HUES6 (cell line): ENCODE measurements around the gene STIMATE.

Experiments
- H3K27ac ChIP-seq: 2 replicates; pipeline ENCODE4 v1.7.0; 2013; ENCODE audit warnings: low read depth, mild to moderate bottlenecking, low read length, inconsistent platforms
- H3K27me3 ChIP-seq: 2 replicates; pipeline ENCODE4 v1.6.1; 2013; ENCODE audit warnings: low read length; ENCODE audit not compliant: control insufficient read depth, insufficient read depth
- H3K36me3 ChIP-seq: 2 replicates; pipeline ENCODE4 v1.6.1; 2013; ENCODE audit warnings: low read length; ENCODE audit not compliant: control insufficient read depth, insufficient read depth
- H3K4me1 ChIP-seq: 2 replicates; pipeline ENCODE4 v1.6.1; 2013; ENCODE audit warnings: low read length; ENCODE audit not compliant: control insufficient read depth, insufficient read depth
- H3K4me3 ChIP-seq: 2 replicates; pipeline ENCODE4 v1.5.1; 2013; ENCODE audit warnings: low read depth, low read length
- H3K9ac ChIP-seq: one replicate; pipeline ENCODE4 v1.6.1; 2013; ENCODE audit warnings: mild to moderate bottlenecking, low read length
- H3K9me3 ChIP-seq: 2 replicates; pipeline ENCODE4 v1.6.1; 2013; ENCODE audit warnings: low read depth, low read length; ENCODE audit not compliant: control insufficient read depth, insufficient read depth

STIMATE gene

DNA sequence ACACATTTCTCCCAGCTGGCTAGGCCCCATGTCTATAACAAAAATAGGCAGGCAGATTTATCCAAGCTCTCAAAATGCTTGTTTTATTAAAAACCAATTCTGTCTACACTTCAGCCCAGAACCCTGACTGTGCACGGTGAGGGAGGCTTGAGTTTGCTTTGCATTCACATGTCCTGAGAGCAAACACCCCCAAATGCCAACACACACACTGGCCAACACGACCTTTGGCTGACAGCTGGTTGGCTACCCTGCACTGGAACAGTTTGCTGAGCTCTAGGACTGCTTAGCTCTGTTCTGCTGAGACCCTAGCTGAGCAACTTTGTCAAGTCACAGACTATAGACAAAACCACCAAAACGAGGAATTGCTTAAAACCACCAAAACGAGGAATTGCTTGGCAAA lies 3.6 kb downstream of the STIMATE start:
- Histone ChIP-seq H3K27ac (no peak overlapping the region), H3K27me3 (no peaks in the 10 kb centered on the region), H3K4me1 (0 out of 2 replicates have a peak, but pooled peaks cover 3% of the 10 kb centered on the region), H3K9me3 (no peaks in the 10 kb centered on the region), H3K36me3 (no peaks in the 10 kb centered on the region), H3K4me3 (no peak overlapping the region), H3K9ac (no peak overlapping the region)

DNA sequence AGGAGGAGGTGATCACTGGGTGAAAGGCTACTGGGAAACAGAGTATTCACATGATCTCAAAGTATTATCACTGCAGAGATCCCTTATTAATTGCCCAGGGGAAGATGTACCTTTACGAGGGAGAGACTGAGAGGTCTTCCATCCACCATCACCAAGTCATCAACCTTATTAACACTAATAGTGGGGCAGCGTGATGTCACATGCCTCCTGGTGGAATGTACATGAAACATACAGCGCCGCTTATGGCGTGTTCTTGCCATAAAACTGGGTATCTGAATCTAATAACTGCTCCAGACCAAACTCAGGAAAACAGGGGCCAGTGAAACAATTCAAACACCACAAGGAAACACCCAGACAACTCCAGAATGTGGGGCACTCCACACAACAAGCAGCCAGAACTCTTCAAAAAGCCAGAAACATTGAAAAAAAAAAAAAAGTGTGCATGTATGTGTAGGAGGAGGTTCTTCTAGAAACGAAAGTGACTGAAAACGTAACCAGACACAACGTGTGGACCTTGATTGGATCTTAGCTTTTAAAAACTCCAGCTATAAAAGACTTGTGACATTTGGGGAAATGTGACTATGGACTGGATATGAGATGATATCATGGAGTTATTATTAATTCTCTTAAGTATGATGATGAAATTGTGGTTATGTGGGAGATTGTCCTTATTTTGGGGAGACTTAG lies 4.6 kb downstream of the STIMATE start:
- Histone ChIP-seq H3K9me3 (no peaks in the 10 kb centered on the region), H3K4me1 (0 out of 2 replicates have a peak, but pooled peaks cover 3% of the 10 kb centered on the region), H3K36me3 (no peaks in the 10 kb centered on the region), H3K27ac (no peak overlapping the region), H3K27me3 (no peaks in the 10 kb centered on the region), H3K4me3 (no peak overlapping the region), H3K9ac (no peak overlapping the region)

DNA sequence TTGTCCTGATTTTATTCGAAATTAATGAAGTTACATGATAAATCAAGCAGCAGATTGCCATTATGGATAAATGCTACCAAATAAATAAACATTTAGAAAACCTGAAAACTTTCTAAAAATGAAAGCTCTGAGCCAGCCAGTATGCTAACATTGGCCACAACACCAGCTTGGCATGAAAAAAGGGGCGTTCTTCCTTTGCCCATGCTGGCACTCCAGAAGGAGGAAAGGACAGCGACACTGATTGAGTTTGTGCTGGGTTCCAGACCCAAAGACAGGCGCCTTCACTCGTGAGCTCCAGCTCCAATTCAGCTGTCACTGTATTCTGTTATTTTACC lies 5.1 kb downstream of the STIMATE start:
- Histone ChIP-seq H3K36me3 (no peaks in the 10 kb centered on the region), H3K27me3 (no peaks in the 10 kb centered on the region), H3K4me3 (no peak overlapping the region), H3K27ac (no peak overlapping the region), H3K4me1 (0 out of 2 replicates have a peak, but pooled peaks cover 3% of the 10 kb centered on the region), H3K9ac (no peak overlapping the region), H3K9me3 (no peaks in the 10 kb centered on the region)

DNA sequence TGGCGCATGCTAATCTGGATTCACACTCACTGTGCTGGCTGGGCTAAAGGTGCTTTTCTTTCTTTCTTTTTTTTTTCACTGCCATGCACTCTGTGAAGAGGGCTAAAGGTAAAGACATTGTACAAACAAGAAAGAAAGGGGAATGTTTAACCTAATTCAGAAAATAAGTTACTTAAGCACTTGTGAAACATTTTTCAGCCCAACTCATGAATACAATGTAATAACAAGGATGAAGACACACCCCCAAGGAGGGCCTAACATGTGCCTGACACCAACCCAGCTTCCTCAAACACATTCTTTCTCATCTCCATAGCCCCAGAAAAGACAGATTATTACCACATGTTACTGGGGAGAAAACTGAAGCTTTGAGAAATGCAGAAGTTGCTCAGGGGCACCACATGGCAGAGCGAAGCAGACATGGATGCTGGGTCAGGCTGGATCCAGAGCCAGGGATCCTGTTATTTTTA lies 5.7 kb downstream of the STIMATE start:
- Histone ChIP-seq H3K4me1 (0 out of 2 replicates have a peak, but pooled peaks cover 3% of the 10 kb centered on the region), H3K36me3 (no peaks in the 10 kb centered on the region), H3K9me3 (no peaks in the 10 kb centered on the region), H3K27ac (no peak overlapping the region), H3K4me3 (no peak overlapping the region), H3K9ac (no peak overlapping the region), H3K27me3 (no peaks in the 10 kb centered on the region)

DNA sequence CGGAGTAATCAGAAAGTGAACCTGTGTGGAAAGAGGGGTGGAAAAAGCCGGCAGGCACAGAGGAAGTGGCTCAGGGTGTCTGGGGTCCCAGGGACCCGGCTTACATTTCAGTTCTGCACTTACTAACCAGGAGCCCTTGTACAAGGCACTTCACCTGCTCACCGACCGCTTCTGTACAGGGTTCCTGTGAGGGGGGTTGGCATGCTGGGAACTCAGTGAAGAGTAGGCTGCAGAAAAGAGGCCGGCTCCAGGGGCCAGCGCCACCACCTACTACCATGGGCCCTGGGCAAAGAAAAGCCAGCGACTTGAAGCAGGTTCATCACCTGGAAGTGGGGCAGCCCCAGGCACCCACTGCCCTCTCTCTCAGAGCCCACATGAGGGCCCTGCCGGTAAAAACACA lies 6.2 kb downstream of the STIMATE start:
- H3K27ac ChIP-seq = no peak overlapping the region
- no peaks in the 10 kb centered on the region for H3K36me3 ChIP-seq
- H3K4me1 ChIP-seq = 0 out of 2 replicates have a peak, but pooled peaks cover 3% of the 10 kb centered on the region
- H3K9ac ChIP-seq = no peak overlapping the region
- H3K4me3 ChIP-seq = no peak overlapping the region
- no peaks in the 10 kb centered on the region for H3K27me3 ChIP-seq
- H3K9me3 ChIP-seq = no peaks in the 10 kb centered on the region

DNA sequence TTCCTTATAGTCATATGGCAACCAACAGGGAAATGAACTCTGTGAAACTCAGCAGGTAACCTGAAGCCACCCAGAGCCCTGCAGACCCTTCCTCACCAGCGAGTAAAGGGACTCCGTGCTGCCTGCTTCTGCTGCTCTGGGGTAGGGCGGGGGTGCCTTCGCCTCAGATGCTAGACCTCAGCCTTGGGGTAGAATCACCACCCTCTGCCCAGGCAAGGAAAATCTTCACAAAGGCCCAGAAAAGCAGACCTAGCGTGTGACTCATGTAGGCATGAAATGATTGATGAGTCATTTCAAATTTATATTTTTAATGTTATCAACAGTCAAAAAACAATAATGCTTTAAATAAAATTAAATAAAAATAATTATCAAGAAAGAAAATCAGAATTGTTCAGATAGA lies 6.6 kb downstream of the STIMATE start:
- H3K4me3 ChIP-seq = no peak overlapping the region
- H3K27me3 ChIP-seq = no peaks in the 10 kb centered on the region
- H3K36me3 ChIP-seq = peaks cover under 1% of the 10 kb centered on the region; the same call in 1 of the 2 replicates
- no peaks in the 10 kb centered on the region for H3K9me3 ChIP-seq
- no peak overlapping the region for H3K27ac ChIP-seq
- no peaks in the 10 kb centered on the region for H3K4me1 ChIP-seq
- no peak overlapping the region for H3K9ac ChIP-seq

DNA sequence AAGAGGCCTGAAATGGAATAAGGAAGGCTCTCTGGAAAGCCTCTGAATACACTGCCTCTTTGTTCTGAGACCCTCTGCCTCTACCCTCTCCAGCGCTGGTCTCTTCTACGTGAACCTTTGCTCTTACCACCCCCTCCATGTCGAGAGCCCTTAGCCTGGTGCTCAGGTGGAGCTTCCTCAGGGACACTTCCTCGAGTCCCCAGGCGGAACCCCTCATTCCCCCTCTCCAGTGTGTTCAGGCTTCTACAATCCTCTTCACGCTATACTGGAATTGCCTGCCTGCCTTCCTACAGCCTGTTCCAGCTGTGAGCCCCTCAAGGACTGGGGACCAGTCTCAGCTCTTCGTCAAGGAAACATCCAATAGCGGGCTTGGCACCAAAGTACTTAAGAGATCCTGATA lies 7.4 kb downstream of the STIMATE start:
- H3K4me1 ChIP-seq = no peaks in the 10 kb centered on the region
- H3K36me3 ChIP-seq = peaks cover 5% of the 10 kb centered on the region; the same call in 1 of the 2 replicates
- H3K9me3 ChIP-seq = no peaks in the 10 kb centered on the region
- no peaks in the 10 kb centered on the region for H3K27me3 ChIP-seq
- no peak overlapping the region for H3K27ac ChIP-seq
- no peak overlapping the region for H3K9ac ChIP-seq
- no peak overlapping the region for H3K4me3 ChIP-seq

DNA sequence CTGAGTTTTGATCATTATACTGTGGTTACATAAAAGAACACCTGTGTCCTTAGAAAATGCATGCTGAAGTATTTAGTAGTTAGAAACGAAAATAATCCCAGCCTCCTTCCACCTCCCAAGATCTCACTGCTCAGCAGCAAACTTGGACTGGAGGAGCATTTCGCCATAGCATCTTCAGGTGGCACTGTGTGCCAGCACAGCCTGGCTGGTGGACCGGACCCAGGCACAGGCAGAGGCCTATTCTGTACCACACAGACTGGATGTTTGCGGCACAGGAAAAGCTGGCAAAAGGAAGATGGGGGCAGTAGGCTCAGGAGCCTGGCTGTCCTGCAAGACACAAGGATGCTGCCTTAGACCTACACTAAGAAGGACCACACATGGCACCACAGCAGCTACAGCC lies 10.2 kb downstream of the STIMATE start:
- Histone ChIP-seq H3K4me3 (no peak overlapping the region), H3K27me3 (no peaks in the 10 kb centered on the region), H3K9ac (no peak overlapping the region), H3K9me3 (no peaks in the 10 kb centered on the region), H3K36me3 (peaks cover 5% of the 10 kb centered on the region; the same call in 1 of the 2 replicates), H3K4me1 (no peaks in the 10 kb centered on the region), H3K27ac (no peak overlapping the region)

DNA sequence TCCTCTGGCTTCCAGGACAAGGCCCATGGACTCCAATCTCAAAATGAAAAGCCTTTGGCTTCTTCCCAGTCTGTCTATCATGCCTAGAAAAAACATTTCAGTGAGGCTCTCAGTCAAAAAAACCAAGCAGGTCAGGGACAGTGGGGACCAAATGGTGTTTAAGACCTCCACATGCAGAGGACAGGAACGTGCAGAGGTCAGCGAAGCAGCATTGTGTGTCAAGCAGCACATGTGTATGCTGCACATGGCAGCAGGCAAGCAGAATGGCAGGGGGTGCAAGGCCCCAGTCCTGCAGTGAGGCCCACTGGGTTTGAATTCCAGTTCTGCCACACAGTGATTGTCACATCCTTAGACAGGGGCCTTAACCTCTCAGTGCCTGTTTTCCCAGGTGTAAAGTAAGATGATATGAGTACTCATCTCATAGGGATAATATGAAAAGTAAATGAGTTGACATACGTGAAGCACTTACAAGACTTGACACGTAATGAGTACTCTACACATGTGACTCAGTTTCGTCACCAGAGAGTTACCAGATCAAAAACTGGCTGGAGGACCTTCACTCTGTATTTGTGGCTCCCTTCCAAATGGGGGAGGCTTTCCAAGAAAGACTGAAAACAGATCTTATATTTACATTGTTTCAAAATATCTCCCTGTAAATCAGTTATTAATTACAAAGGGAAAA lies 11.2 kb downstream of the STIMATE start:
- no peak overlapping the region for H3K4me3 ChIP-seq
- no peaks in the 10 kb centered on the region for H3K9me3 ChIP-seq
- H3K9ac ChIP-seq = no peak overlapping the region
- H3K4me1 ChIP-seq = no peaks in the 10 kb centered on the region
- no peaks in the 10 kb centered on the region for H3K27me3 ChIP-seq
- no peak overlapping the region for H3K27ac ChIP-seq
- peaks cover 5% of the 10 kb centered on the region; the same call in 1 of the 2 replicates for H3K36me3 ChIP-seq

DNA sequence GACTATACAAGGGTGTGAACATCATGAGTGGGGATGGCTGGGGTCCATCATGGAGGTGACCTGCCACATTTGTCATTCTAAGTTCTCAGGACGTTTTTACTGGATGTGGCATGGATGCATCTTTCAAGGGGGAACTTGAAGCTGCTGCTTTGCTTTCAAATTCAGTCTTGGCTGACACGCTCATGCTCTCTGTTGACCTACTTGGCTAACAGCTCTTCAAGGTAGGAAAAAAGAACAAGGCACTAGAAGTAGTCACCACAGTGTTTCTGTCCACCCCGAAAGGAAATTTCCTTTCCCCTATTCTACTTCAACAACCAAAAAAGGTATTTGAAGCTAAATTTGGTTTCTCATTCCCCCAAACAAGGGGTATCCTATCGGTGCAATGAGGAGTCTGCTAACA lies 15.0 kb downstream of the STIMATE start:
- Histone ChIP-seq H3K27ac (no peak overlapping the region), H3K36me3 (peaks cover 8% of the 10 kb centered on the region; the same call in 1 of the 2 replicates), H3K4me1 (no peaks in the 10 kb centered on the region), H3K9ac (no peak overlapping the region), H3K27me3 (no peaks in the 10 kb centered on the region), H3K9me3 (no peaks in the 10 kb centered on the region), H3K4me3 (no peak overlapping the region)

DNA sequence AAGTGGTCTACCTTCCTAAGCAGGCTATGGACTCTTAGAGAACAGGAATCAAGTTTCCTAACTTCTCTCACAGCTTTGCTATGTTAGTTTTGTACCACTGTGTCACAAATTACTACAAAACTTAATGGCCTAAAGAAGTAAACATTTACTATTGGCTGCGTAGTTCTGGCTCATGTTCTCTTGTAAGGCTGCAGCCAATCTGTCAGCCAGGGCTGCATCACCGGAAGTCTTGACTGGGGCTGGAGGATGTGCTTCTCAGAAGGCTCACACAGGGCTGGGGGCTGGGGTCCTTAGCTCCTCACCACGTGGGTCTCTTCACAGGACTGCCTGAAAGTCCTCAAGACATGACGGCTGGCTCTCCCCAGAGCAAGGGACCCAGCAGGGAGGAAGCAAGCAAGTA lies 15.5 kb downstream of the STIMATE start:
- H3K9me3 ChIP-seq = no peaks in the 10 kb centered on the region
- no peak overlapping the region for H3K27ac ChIP-seq
- H3K4me1 ChIP-seq = no peaks in the 10 kb centered on the region
- H3K9ac ChIP-seq = no peak overlapping the region
- H3K27me3 ChIP-seq = no peaks in the 10 kb centered on the region
- no peak overlapping the region for H3K4me3 ChIP-seq
- H3K36me3 ChIP-seq = peaks cover 8% of the 10 kb centered on the region; the same call in 1 of the 2 replicates
